22Rv1 (cell line): ENCODE data around the gene TPM4.

Source experiments
- CTCF ChIP-seq: fragments of 450-650 bp; IDR thresholded peaks from 2 replicates; pipeline ENCODE4 v1.5.1; 2017; ENCODE audit warnings: mild to moderate bottlenecking
- ZFX ChIP-seq: fragments of 450-650 bp; IDR thresholded peaks from 2 replicates; pipeline ENCODE4 v1.6.1; 2017; ENCODE audit warnings: antibody characterized with exemption, borderline replicate concordance

GRCh38 chr19:16121967-16122366 lies 45.7 kb downstream of the TPM4 start:
- TF ChIP-seq CTCF: no peak
- TF ChIP-seq ZFX: no peak
